Keratinocyte (primary cell): ENCODE measurements around the gene OTUD6A. TPM values are rescaled to one million over a fixed set of nuclear protein-coding genes. Genes with fewer than 3 reads are reported as not detected.

ENCODE experiments used
- DNase-seq: peaks from one replicate; pipeline ENCODE4 v3.0.0-alpha.2; 2011; ENCODE audit warnings: low read depth, missing footprints, low spot score
- FAIRE-seq: peaks from 2 replicates; lab custom pipeline; 2011; peaks lifted over from hg19 to GRCh38; lab: Jason Lieb, UNC
- H2AFZ ChIP-seq: 2 replicates; pipeline ENCODE4 v1.6.0; 2012; ENCODE audit warnings: low read length, control low read depth, inconsistent platforms; ENCODE audit not compliant: control insufficient read depth
- H3K27ac ChIP-seq: 2 replicates; pipeline ENCODE4 v1.5.1; 2011; ENCODE audit warnings: low read length; ENCODE audit not compliant: control insufficient read depth, insufficient read depth
- H3K27me3 ChIP-seq: 3 replicates; pipeline ENCODE4 v1.6.0; 2011; ENCODE audit warnings: low read length; ENCODE audit not compliant: control insufficient read depth, insufficient read depth; ENCODE audit errors: extremely low read depth
- H3K36me3 ChIP-seq, 2 experiments: 2 replicates in 1 of 2; 3 replicates in 1 of 2; pipeline ENCODE4 v1.5.1; 2011; ENCODE audit warnings: low read length in 2 of 2, mild to moderate bottlenecking in 1 of 2; ENCODE audit not compliant: control insufficient read depth in 2 of 2, insufficient read depth in 2 of 2; ENCODE audit errors: extremely low read depth in 1 of 2
- H3K4me1 ChIP-seq: 3 replicates; pipeline ENCODE4 v1.5.1; 2011; ENCODE audit warnings: low read length; ENCODE audit not compliant: control insufficient read depth, insufficient read depth; ENCODE audit errors: extremely low read depth
- H3K4me2 ChIP-seq: 3 replicates; pipeline ENCODE4 v1.6.0; 2011; ENCODE audit warnings: low read depth, low read length; ENCODE audit not compliant: control insufficient read depth, insufficient read depth; ENCODE audit errors: extremely low read depth
- H3K4me3 ChIP-seq, 3 experiments: fragments of 200-600 bp in 1 of 3; sonication (generic) in 1 of 3; 2 replicates in 2 of 3; 3 replicates in 1 of 3; pipeline ENCODE4 v1.5.1; 2011 to 2016; ENCODE audit warnings: low read length in 3 of 3, mild to moderate bottlenecking in 3 of 3, control low read depth in 2 of 3, inconsistent platforms in 1 of 3, low read depth in 1 of 3, mixed read lengths in 1 of 3, mixed run types in 1 of 3, moderate library complexity in 1 of 3; ENCODE audit not compliant: control insufficient read depth in 2 of 3, insufficient read depth in 2 of 3; ENCODE audit errors: extremely low read depth in 1 of 3
- H3K79me2 ChIP-seq: 2 replicates; pipeline ENCODE4 v1.6.0; 2012; ENCODE audit warnings: low read length; ENCODE audit not compliant: control insufficient read depth, insufficient read depth
- H3K9ac ChIP-seq: 3 replicates; pipeline ENCODE4 v1.6.0; 2011; ENCODE audit warnings: low read length; ENCODE audit not compliant: control insufficient read depth, insufficient read depth; ENCODE audit errors: extremely low read depth
- H3K9me1 ChIP-seq: 3 replicates; pipeline ENCODE4 v1.6.0; 2011; ENCODE audit warnings: low read length; ENCODE audit not compliant: control insufficient read depth, insufficient read depth; ENCODE audit errors: extremely low read depth
- H3K9me3 ChIP-seq: 2 replicates; pipeline ENCODE4 v1.5.1; 2012; ENCODE audit warnings: low read depth, low read length; ENCODE audit not compliant: control insufficient read depth
- H4K20me1 ChIP-seq: 3 replicates; pipeline ENCODE4 v1.6.0; 2011; ENCODE audit warnings: low read length; ENCODE audit not compliant: control insufficient read depth, insufficient read depth; ENCODE audit errors: extremely low read depth
- EZH2 ChIP-seq: IDR thresholded peaks from one replicate; pipeline ENCODE4 v1.6.1; 2012; ENCODE audit warnings: inconsistent platforms, mild to moderate bottlenecking, low read length, moderate library complexity
- dilution Hi-C: fragments of 300-500 bp; cut with MboI; formaldehyde crosslinking; loops from one replicate; pipeline ENCODE4 v1.7.0; 2020; ENCODE audit warnings: low sequenced_read_pairs; ENCODE audit not compliant: extremely low pct_ligation_motif_present
- polyA plus RNA-seq, 5 experiments: library from polyadenylated mRNA; depleted of rRNA in 3 of 5; stranded (reverse) in 3 of 5; stranded (forward) in 1 of 5; unstranded in 1 of 5; fragments of >200 nt; gene quantifications; 1 replicate in 1 of 5; 2 replicates in 3 of 5; 3 replicates in 1 of 5; pipeline versions ENCODE4 v1.2.1 to v1.2.3, GENCODE V29; 2011 to 2012; ENCODE audit warnings: missing spikeins in 2 of 5, low read depth in 1 of 5, low replicate concordance in 1 of 5
- TF ChIP-seq, protein P1 (sequence below), 3 experiments: IDR thresholded peaks in 1 of 3; conservative IDR thresholded peaks in 1 of 3; optimal IDR thresholded peaks in 1 of 3; 2 replicates in 2 of 3; 3 replicates in 1 of 3; pipeline versions ENCODE3 to v1.5.1; 2011; ENCODE audit warnings: low read length in 3 of 3, mild to moderate bottlenecking in 3 of 3, moderate library complexity in 2 of 3, control low read depth in 1 of 3, inconsistent platforms in 1 of 3; ENCODE audit not compliant: insufficient read depth in 2 of 3; ENCODE audit errors: extremely low read depth in 1 of 3

The OTUD6A gene
- polyA plus RNA-seq, 1 donor (not counting 4 experiments of a cell fraction or from before 2014, with no cell fraction given) = not detected

DNA sequence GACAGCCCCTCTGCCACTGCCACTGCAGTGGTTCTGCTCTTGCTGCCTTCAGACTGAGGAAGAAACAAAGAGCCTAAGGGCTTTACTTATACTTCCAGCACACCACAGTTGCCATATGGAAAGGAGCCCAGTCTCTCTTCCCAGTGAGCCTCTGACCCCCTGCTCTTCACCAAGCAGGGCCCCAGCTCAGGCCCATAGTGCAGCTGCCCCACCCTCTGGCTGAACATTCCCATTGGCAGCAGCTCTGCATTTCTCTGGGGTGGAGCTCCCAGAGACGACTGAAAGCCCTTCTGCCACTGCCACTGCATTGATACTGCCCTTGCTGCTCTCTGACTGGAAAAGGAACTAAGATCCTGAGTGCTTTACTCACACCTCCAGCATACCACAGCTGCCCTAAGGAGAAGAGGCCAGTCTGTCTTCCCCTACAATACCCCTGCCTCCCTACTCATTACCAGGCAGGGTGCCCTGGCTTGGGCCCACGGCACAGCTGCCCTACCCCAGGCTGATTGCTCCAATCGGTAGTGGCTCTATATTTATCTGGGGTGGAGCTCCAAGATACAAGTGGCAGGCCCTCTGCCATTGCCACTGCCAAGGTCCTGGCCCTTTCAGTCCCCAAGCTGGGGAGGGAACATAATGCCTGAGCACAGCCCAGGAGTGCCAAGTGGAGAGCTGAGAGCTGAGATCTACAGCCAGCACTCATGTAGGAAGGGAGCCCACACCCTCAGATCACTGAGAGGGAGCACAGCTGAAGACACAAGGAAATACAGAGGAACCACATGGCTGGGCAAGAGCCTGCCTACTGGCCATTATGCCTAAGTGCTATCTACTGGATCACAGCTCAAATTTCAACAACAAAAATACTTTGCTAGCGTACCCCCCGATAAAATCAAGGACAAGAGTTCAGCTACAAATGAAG is 48.5 kb upstream of the OTUD6A start:
- dilution Hi-C loops = no loop called here
- FAIRE-seq (no peak), DNase-seq (no peak)
- H3K36me3 ChIP-seq = no peaks in the 10 kb centered on the region
- H3K4me1 ChIP-seq = no peaks in the 10 kb centered on the region
- no peaks in the 10 kb centered on the region for H3K27me3 ChIP-seq
- no peak for TF ChIP-seq EZH2
- TF ChIP-seq, protein P1, sequence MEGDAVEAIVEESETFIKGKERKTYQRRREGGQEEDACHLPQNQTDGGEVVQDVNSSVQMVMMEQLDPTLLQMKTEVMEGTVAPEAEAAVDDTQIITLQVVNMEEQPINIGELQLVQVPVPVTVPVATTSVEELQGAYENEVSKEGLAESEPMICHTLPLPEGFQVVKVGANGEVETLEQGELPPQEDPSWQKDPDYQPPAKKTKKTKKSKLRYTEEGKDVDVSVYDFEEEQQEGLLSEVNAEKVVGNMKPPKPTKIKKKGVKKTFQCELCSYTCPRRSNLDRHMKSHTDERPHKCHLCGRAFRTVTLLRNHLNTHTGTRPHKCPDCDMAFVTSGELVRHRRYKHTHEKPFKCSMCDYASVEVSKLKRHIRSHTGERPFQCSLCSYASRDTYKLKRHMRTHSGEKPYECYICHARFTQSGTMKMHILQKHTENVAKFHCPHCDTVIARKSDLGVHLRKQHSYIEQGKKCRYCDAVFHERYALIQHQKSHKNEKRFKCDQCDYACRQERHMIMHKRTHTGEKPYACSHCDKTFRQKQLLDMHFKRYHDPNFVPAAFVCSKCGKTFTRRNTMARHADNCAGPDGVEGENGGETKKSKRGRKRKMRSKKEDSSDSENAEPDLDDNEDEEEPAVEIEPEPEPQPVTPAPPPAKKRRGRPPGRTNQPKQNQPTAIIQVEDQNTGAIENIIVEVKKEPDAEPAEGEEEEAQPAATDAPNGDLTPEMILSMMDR (optimal IDR thresholded peaks at IDR 0.05 in 1 of 3, IDR thresholded peaks at IDR 0.05 in 1 of 3, conservative IDR thresholded peaks at IDR 0.05 in 1 of 3; ENCODE audit: extremely low read depth in 1 of 3, insufficient read depth in 2 of 3, low read length in 3 of 3) = no peak
- no peaks in the 10 kb centered on the region for H3K9me3 ChIP-seq
- no peaks in the 10 kb centered on the region for H3K9me1 ChIP-seq
- H3K27ac ChIP-seq = no peak overlapping the region
- H3K4me3 ChIP-seq = no peak overlapping the region
- no peaks in the 10 kb centered on the region for H4K20me1 ChIP-seq
- H3K9ac ChIP-seq = no peak overlapping the region
- no peak overlapping the region for H2AFZ ChIP-seq
- H3K79me2 ChIP-seq = no peaks in the 10 kb centered on the region
- H3K4me2 ChIP-seq = no peak overlapping the region

- no peaks in the 10 kb centered on the region for H3K36me3 ChIP-seq
- H3K79me2 ChIP-seq = no peaks in the 10 kb centered on the region
- no peak overlapping the region for H3K4me2 ChIP-seq
- H3K4me3 ChIP-seq = no peak overlapping the region
- H3K9me3 ChIP-seq = no peaks in the 10 kb centered on the region
- H3K27me3 ChIP-seq = no peaks in the 10 kb centered on the region
- no peaks in the 10 kb centered on the region for H4K20me1 ChIP-seq
- DNase-seq (no peak), FAIRE-seq (no peak)
- H3K4me1 ChIP-seq = no peaks in the 10 kb centered on the region
- H2AFZ ChIP-seq = no peak overlapping the region
- dilution Hi-C loops = no loop called here
- H3K9me1 ChIP-seq = no peaks in the 10 kb centered on the region
- H3K9ac ChIP-seq = no peak overlapping the region
- H3K27ac ChIP-seq = no peak overlapping the region
- TF ChIP-seq, protein P1 (optimal IDR thresholded peaks at IDR 0.05 in 1 of 3, IDR thresholded peaks at IDR 0.05 in 1 of 3, conservative IDR thresholded peaks at IDR 0.05 in 1 of 3; ENCODE audit: extremely low read depth in 1 of 3, insufficient read depth in 2 of 3, low read length in 3 of 3) = no peak
- no peak for TF ChIP-seq EZH2
These were observed 45.7 kb upstream of the OTUD6A start for GRCh38 chrX:70016513-70016912.
